Osteoblast (primary cell): ENCODE measurements around the gene SAG. TPM values are rescaled to one million over a fixed set of nuclear protein-coding genes. Genes with fewer than 3 reads are reported as not detected.

Source experiments
- DNase-seq: peaks from one replicate; pipeline ENCODE4 v3.0.0; 2011; ENCODE audit warnings: low spot score, mixed read lengths; ENCODE audit not compliant: insufficient read length; ENCODE audit errors: missing footprints
- H2AFZ ChIP-seq: 2 replicates; pipeline ENCODE4 v1.6.0; 2011; ENCODE audit warnings: mild to moderate bottlenecking, low read length
- H3K27ac ChIP-seq: 2 replicates; pipeline ENCODE4 v1.5.1; 2011; ENCODE audit warnings: mild to moderate bottlenecking, low read depth, low read length, moderate library complexity
- H3K27me3 ChIP-seq: 2 replicates; pipeline ENCODE4 v1.6.0; 2012; ENCODE audit warnings: mild to moderate bottlenecking, control low read depth, inconsistent platforms, low read length, moderate library complexity; ENCODE audit not compliant: insufficient read depth
- H3K36me3 ChIP-seq: 2 replicates; pipeline ENCODE4 v1.5.1; 2011; ENCODE audit warnings: mild to moderate bottlenecking, low read length, control low read depth, moderate library complexity; ENCODE audit not compliant: insufficient read depth
- H3K4me1 ChIP-seq: 2 replicates; pipeline ENCODE4 v1.5.1; 2011; ENCODE audit warnings: mild to moderate bottlenecking, low read length, control low read depth, moderate library complexity; ENCODE audit not compliant: insufficient read depth
- H3K4me2 ChIP-seq: 2 replicates; pipeline ENCODE4 v1.6.0; 2011; ENCODE audit warnings: mild to moderate bottlenecking, low read length; ENCODE audit not compliant: insufficient read depth
- H3K4me3 ChIP-seq: fragments of 200-600 bp; sonication (generic); 3 replicates; pipeline ENCODE4 v1.5.1; 2012; ENCODE audit warnings: mild to moderate bottlenecking, low read length, inconsistent platforms; ENCODE audit not compliant: insufficient read depth
- H3K79me2 ChIP-seq: 2 replicates; pipeline ENCODE4 v1.6.0; 2012; ENCODE audit warnings: mild to moderate bottlenecking, low read length, control low read depth, inconsistent platforms; ENCODE audit not compliant: insufficient read depth
- H3K9me3 ChIP-seq: 2 replicates; pipeline ENCODE4 v1.5.1; 2011; ENCODE audit warnings: low read depth, low read length, control low read depth
- H4K20me1 ChIP-seq: 2 replicates; pipeline ENCODE4 v1.6.0; 2012; ENCODE audit warnings: mild to moderate bottlenecking, low read length, control low read depth; ENCODE audit not compliant: insufficient read depth
- total RNA-seq: library from RNA; depleted of rRNA; stranded (reverse); fragments of >200 nt; gene quantifications from 2 replicates; pipeline ENCODE4 v1.2.3, GENCODE V29; 2012
- TF ChIP-seq, protein P1 (sequence below): IDR thresholded peaks from 2 replicates; pipeline ENCODE4 v1.5.1; 2011; ENCODE audit warnings: mild to moderate bottlenecking, low read depth, low read length, moderate library complexity; ENCODE audit errors: extremely low read depth

The SAG gene
- total RNA-seq, 1 donor: not detected

DNA sequence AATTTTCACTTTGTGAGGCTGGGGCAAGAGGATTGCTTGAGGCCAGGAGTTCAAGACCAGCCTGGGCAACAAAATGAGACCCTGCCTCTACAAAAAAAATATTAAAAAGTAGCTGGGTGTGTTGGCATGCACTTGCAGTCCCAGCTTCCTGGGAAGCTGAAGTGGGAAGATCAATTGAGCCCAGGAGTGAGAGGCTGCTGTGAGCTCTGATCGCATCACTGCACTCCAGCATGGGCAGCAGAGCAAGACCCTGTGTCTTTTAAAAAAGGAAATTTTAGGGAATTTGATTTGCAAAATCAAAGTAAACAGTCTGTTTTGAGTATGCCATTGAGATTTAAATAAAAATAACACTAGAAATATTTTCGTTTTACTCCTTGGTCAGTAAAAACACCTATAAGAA is 28.7 kb upstream of the SAG start:
- H3K36me3 ChIP-seq: peaks cover 90% of the 10 kb centered on the region
- no peaks in the 10 kb centered on the region for H3K27me3 ChIP-seq
- no peak overlapping the region for H3K4me3 ChIP-seq
- no peaks in the 10 kb centered on the region for H3K79me2 ChIP-seq
- no peak overlapping the region for H2AFZ ChIP-seq
- H3K27ac ChIP-seq: no peak overlapping the region
- H3K9me3 ChIP-seq: no peaks in the 10 kb centered on the region
- TF ChIP-seq, protein P1, sequence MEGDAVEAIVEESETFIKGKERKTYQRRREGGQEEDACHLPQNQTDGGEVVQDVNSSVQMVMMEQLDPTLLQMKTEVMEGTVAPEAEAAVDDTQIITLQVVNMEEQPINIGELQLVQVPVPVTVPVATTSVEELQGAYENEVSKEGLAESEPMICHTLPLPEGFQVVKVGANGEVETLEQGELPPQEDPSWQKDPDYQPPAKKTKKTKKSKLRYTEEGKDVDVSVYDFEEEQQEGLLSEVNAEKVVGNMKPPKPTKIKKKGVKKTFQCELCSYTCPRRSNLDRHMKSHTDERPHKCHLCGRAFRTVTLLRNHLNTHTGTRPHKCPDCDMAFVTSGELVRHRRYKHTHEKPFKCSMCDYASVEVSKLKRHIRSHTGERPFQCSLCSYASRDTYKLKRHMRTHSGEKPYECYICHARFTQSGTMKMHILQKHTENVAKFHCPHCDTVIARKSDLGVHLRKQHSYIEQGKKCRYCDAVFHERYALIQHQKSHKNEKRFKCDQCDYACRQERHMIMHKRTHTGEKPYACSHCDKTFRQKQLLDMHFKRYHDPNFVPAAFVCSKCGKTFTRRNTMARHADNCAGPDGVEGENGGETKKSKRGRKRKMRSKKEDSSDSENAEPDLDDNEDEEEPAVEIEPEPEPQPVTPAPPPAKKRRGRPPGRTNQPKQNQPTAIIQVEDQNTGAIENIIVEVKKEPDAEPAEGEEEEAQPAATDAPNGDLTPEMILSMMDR: no peak
- DNase-seq: no peak
- H3K4me1 ChIP-seq: no peaks in the 10 kb centered on the region
- H4K20me1 ChIP-seq: no peaks in the 10 kb centered on the region
- no peak overlapping the region for H3K4me2 ChIP-seq

DNA sequence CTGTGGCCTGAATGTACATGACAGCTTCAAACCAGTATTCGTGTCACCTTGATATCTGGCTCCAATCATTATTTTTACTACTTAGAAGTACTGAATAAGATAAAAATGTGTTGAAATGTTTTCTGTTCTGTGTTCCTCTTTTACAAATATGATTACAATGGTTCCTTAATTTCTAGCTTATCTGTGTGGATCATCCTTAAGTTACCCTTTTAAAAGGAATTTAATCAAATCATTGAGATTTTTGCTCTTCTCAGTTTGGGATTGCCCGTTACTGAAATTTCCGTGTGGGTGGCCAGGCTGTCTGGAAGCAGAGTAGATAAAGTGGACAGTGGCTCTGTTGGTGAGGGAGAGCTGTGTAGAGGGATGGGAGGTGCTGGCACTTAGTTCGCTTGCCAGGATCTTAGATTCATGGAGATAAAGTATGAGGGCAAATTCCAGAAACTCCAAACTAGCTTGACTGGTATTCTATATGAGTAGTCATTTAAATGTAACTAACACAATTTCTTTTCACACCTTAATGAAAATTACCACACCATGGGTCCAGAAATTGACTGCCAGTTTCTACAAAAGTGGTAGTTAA is 27.4 kb upstream of the SAG start:
- no peak overlapping the region for H2AFZ ChIP-seq
- DNase-seq: no peak
- no peaks in the 10 kb centered on the region for H3K79me2 ChIP-seq
- H3K36me3 ChIP-seq: peaks cover 90% of the 10 kb centered on the region
- H4K20me1 ChIP-seq: no peaks in the 10 kb centered on the region
- no peak overlapping the region for H3K27ac ChIP-seq
- no peaks in the 10 kb centered on the region for H3K9me3 ChIP-seq
- H3K4me2 ChIP-seq: no peak overlapping the region
- no peak overlapping the region for H3K4me3 ChIP-seq
- no peaks in the 10 kb centered on the region for H3K27me3 ChIP-seq
- TF ChIP-seq, protein P1: no peak
- H3K4me1 ChIP-seq: no peaks in the 10 kb centered on the region

DNA sequence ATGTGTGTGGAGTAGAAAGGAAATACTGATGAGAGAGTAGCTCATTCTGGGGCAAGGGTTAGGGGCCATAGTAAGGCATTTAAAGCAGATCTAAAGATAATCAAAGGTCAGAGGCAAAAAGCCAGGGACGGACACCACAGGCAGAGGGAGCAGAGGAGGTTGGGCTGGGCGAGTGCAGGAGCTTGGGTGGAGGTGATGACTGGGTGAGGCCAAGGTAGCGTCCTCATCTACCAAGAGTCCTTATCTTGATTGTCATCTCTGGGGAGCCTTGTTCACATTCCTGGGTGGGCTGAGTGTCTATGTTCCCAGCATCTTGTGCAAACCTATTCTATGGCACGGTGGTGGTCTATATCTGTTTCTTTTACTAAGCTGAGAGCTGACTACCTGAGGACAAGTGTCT is 26.1 kb upstream of the SAG start:
- peaks cover 87% of the 10 kb centered on the region for H3K36me3 ChIP-seq
- no peak overlapping the region for H3K27ac ChIP-seq
- H3K4me2 ChIP-seq: no peak overlapping the region
- no peaks in the 10 kb centered on the region for H3K79me2 ChIP-seq
- no peaks in the 10 kb centered on the region for H4K20me1 ChIP-seq
- TF ChIP-seq, protein P1: no peak
- no peaks in the 10 kb centered on the region for H3K4me1 ChIP-seq
- H3K4me3 ChIP-seq: no peak overlapping the region
- no peak for DNase-seq
- H3K9me3 ChIP-seq: no peaks in the 10 kb centered on the region
- no peak overlapping the region for H2AFZ ChIP-seq
- H3K27me3 ChIP-seq: no peaks in the 10 kb centered on the region

DNA sequence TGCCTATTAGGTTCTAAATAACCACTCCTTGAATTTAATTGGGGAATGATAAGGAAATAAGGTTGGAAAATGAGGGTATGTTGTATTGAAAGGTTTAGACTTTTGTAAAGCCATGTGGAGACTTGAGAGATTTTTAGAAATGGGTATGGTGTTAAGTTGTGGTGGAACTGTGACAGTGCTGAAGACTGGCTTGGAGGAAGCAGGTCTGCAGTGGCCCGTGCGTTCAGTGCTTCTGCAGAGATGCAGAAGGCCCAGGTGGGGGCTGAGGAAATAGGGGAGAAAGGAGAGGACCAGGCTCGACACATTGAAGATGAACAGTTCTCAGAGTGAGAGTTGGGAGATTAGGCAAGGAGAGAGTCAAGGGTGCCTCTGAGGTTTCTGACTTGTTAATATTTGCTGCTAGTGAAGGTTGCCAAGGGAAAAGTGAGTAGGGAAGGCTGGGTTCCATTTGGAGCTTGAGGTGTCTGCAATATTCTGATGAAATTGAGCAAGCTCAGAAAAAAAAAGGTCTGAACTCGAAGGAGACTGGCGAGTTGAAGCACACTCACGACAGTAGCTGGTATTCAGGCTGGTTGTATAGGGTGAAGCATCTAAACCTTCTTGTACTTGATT is 25.5 kb upstream of the SAG start:
- no peak for DNase-seq
- Histone ChIP-seq H3K4me2 (no peak overlapping the region), H3K9me3 (no peaks in the 10 kb centered on the region), H4K20me1 (no peaks in the 10 kb centered on the region), H3K27me3 (no peaks in the 10 kb centered on the region), H3K36me3 (peaks cover 85% of the 10 kb centered on the region), H3K79me2 (no peaks in the 10 kb centered on the region), H3K27ac (no peak overlapping the region), H2AFZ (no peak overlapping the region), H3K4me1 (no peaks in the 10 kb centered on the region), H3K4me3 (no peak overlapping the region)
- TF ChIP-seq, protein P1: no peak
